SK-N-SH (cell line): ENCODE data around the gene XK.

Experiments used
- CHD2 ChIP-seq: fragments of 150-350 bp; IDR thresholded peaks from 2 replicates; pipeline ENCODE4 v1.6.1; 2018; ENCODE audit warnings: low read length; ENCODE audit not compliant: partially characterized antibody
- CTCF ChIP-seq: fragments of 200-600 bp; sonication (generic); IDR thresholded peaks from 2 replicates; pipeline ENCODE4 v1.6.1; 2017; ENCODE audit warnings: antibody characterized with exemption, mild to moderate bottlenecking, moderate library complexity
- ELF1 ChIP-seq: IDR thresholded peaks from 2 replicates; pipeline ENCODE4 v1.4.0; 2012
- EP300 ChIP-seq, 2 experiments: IDR thresholded peaks; 2 replicates each; pipeline versions ENCODE4 v1.4.0 to v1.6.1; 2012; ENCODE audit warnings: borderline replicate concordance in 1 of 2, low read depth in 1 of 2, low read length in 1 of 2
- GATA2 ChIP-seq: sonication (generic); formaldehyde crosslinking; IDR thresholded peaks from 2 replicates; pipeline ENCODE4 v1.5.0; 2020; ENCODE audit warnings: mild to moderate bottlenecking, missing genetic modification reagents
- JUND ChIP-seq: IDR thresholded peaks from 2 replicates; pipeline ENCODE4 v1.4.0; 2012
- MAX ChIP-seq: IDR thresholded peaks from 2 replicates; pipeline ENCODE4 v1.4.0; 2012; ENCODE audit warnings: low read depth
- NFIC ChIP-seq: IDR thresholded peaks from 2 replicates; pipeline ENCODE4 v1.4.0; 2012; ENCODE audit warnings: borderline replicate concordance
- POLR2AphosphoS5 ChIP-seq: IDR thresholded peaks from 2 replicates; pipeline ENCODE4 v1.6.1; 2012; ENCODE audit warnings: low read depth, low read length
- REST ChIP-seq: IDR thresholded peaks from 2 replicates; pipeline ENCODE4 v1.6.1; 2012; ENCODE audit warnings: mild to moderate bottlenecking, low read depth, low read length, moderate library complexity
- RFX5 ChIP-seq: IDR thresholded peaks from 2 replicates; pipeline ENCODE4 v1.6.1; 2012; ENCODE audit warnings: mild to moderate bottlenecking, improper control_type of control experiment, low read length
- TAF1 ChIP-seq: IDR thresholded peaks from 2 replicates; pipeline ENCODE4 v1.6.1; 2012; ENCODE audit warnings: low read depth, mild to moderate bottlenecking, low read length, moderate library complexity, borderline replicate concordance
- YY1 ChIP-seq: IDR thresholded peaks from 2 replicates; pipeline ENCODE4 v1.4.0; 2012; ENCODE audit warnings: low read depth, mild to moderate bottlenecking

- no peak for TF ChIP-seq CTCF
- TF ChIP-seq EP300 (IDR thresholded peaks at IDR 0.05; ENCODE audit: borderline replicate concordance in 1 of 2, low read depth in 1 of 2, low read length in 1 of 2): no peak
- no peak for TF ChIP-seq POLR2AphosphoS5
- no peak for TF ChIP-seq MAX
- TF ChIP-seq TAF1: no peak
- TF ChIP-seq REST: no peak
- no peak for TF ChIP-seq CHD2
- TF ChIP-seq JUND: no peak
- TF ChIP-seq YY1: no peak
- TF ChIP-seq ELF1: no peak
- no peak for TF ChIP-seq NFIC
- no peak for TF ChIP-seq GATA2
- TF ChIP-seq RFX5: no peak
These were observed 8.8 kb upstream of the XK start for GRCh38 chrX:37676811-37677210.
